Liver (tissue), 9 donors: Measurements from ENCODE around the gene DNMT1. TPM values are rescaled to one million over a fixed set of nuclear protein-coding genes. Genes with fewer than 3 reads are reported as not detected.

Source experiments
- DNase-seq: peaks from one replicate; pipeline ENCODE4 v3.0.0-alpha.2; 2017; ENCODE audit warnings: low spot score
- H3K27ac ChIP-seq, 2 donors: one replicate each; pipeline ENCODE4 v1.7.0; 2013; ENCODE audit warnings: inconsistent platforms in 2 of 2, low read length in 2 of 2, control low read depth in 1 of 2, low read depth in 1 of 2, mild to moderate bottlenecking in 1 of 2
- H3K27me3 ChIP-seq, 4 donors: one replicate each; pipeline versions ENCODE4 v1.6.1 to v1.7.0; 2013; ENCODE audit warnings: low read length in 3 of 4, inconsistent platforms in 1 of 4, mild to moderate bottlenecking in 1 of 4, moderate library complexity in 1 of 4; ENCODE audit not compliant: control insufficient read depth in 4 of 4, insufficient read depth in 4 of 4
- H3K36me3 ChIP-seq, 4 donors: one replicate each; pipeline versions ENCODE4 v1.6.1 to v1.7.0; 2013; ENCODE audit warnings: low read length in 3 of 4, mild to moderate bottlenecking in 3 of 4, low read depth in 1 of 4, moderate library complexity in 1 of 4; ENCODE audit not compliant: control insufficient read depth in 4 of 4, insufficient read depth in 3 of 4
- H3K4me1 ChIP-seq, 4 donors: one replicate each; pipeline versions ENCODE4 v1.6.1 to v1.7.0; 2013; ENCODE audit warnings: low read length in 3 of 4, mild to moderate bottlenecking in 3 of 4, moderate library complexity in 1 of 4; ENCODE audit not compliant: control insufficient read depth in 4 of 4, insufficient read depth in 4 of 4
- H3K4me3 ChIP-seq, 3 donors: one replicate each; pipeline versions ENCODE4 v1.6.1 to v1.7.0; 2013; ENCODE audit warnings: low read length in 3 of 3, control low read depth in 1 of 3, low read depth in 1 of 3, mild to moderate bottlenecking in 1 of 3
- H3K9ac ChIP-seq, 2 donors: one replicate each; pipeline ENCODE4 v1.7.0; 2013; ENCODE audit warnings: low read length in 2 of 2, mild to moderate bottlenecking in 2 of 2, moderate library complexity in 2 of 2, control low read depth in 1 of 2, low read depth in 1 of 2
- H3K9me3 ChIP-seq, 4 donors: one replicate each; pipeline versions ENCODE4 v1.6.1 to v1.7.0; 2013; ENCODE audit warnings: low read length in 3 of 4; ENCODE audit not compliant: control insufficient read depth in 4 of 4
- CTCF ChIP-seq: fragments of 150-350 bp; IDR thresholded peaks from 2 replicates; pipeline ENCODE4 v1.5.1; 2017; ENCODE audit warnings: improper control_type of control experiment, low read depth, low read length; ENCODE audit not compliant: missing input control
- EGR1 ChIP-seq, 2 donors: IDR thresholded peaks; 2 replicates each; pipeline ENCODE4 v1.6.1; 2016 to 2018; ENCODE audit warnings: antibody characterized with exemption in 2 of 2, low read depth in 2 of 2
- FOXA1 ChIP-seq: IDR thresholded peaks from 2 replicates; pipeline ENCODE4 v1.6.1; 2016; ENCODE audit warnings: antibody characterized with exemption
- FOXA2 ChIP-seq: IDR thresholded peaks from 2 replicates; pipeline ENCODE4 v1.6.1; 2016; ENCODE audit warnings: antibody characterized with exemption
- GABPA ChIP-seq, 2 donors: IDR thresholded peaks in 1 of 2; conservative IDR thresholded peaks in 1 of 2; 2 replicates each; pipeline ENCODE4 v1.6.1; 2016; ENCODE audit warnings: antibody characterized with exemption in 2 of 2, mild to moderate bottlenecking in 1 of 2, moderate library complexity in 1 of 2
- HNF4A ChIP-seq, 2 donors: conservative IDR thresholded peaks; 2 replicates each; pipeline ENCODE4 v1.6.1; 2016; ENCODE audit warnings: antibody characterized with exemption in 2 of 2, mild to moderate bottlenecking in 2 of 2
- HNF4G ChIP-seq: IDR thresholded peaks from 2 replicates; pipeline ENCODE4 v1.6.1; 2016; ENCODE audit warnings: antibody characterized with exemption
- JUND ChIP-seq, 2 donors: IDR thresholded peaks; 2 replicates each; pipeline ENCODE4 v1.6.1; 2016; ENCODE audit warnings: antibody characterized with exemption in 2 of 2
- NR2F2 ChIP-seq: IDR thresholded peaks from 2 replicates; pipeline ENCODE4 v1.6.1; 2016; ENCODE audit warnings: antibody characterized with exemption
- RAD21 ChIP-seq, 2 donors: IDR thresholded peaks; 2 replicates each; pipeline ENCODE4 v1.6.1; 2016; ENCODE audit warnings: antibody characterized with exemption in 2 of 2, mild to moderate bottlenecking in 2 of 2
- RXRA ChIP-seq, 2 donors: IDR thresholded peaks; 2 replicates each; pipeline ENCODE4 v1.6.1; 2017 to 2018; ENCODE audit warnings: antibody characterized with exemption in 2 of 2, mild to moderate bottlenecking in 1 of 2
- SP1 ChIP-seq: IDR thresholded peaks from 2 replicates; pipeline ENCODE4 v1.6.1; 2018; ENCODE audit warnings: antibody characterized with exemption, mild to moderate bottlenecking
- TAF1 ChIP-seq: conservative IDR thresholded peaks from 2 replicates; pipeline ENCODE4 v1.6.1; 2016; ENCODE audit warnings: antibody characterized with exemption, mild to moderate bottlenecking
- YY1 ChIP-seq: IDR thresholded peaks from 2 replicates; pipeline ENCODE4 v1.6.1; 2016; ENCODE audit warnings: antibody characterized with exemption, mild to moderate bottlenecking
- WGBS: extraction: QIAGEN DNeasy Blood & Tissue Kit; methylation state at CpG from one replicate; pipeline ENCODE4 v1.1.7; 2013; 5-methylcytosine and 5-hydroxymethylcytosine counted together
- polyA plus RNA-seq, 2 donors: library from polyadenylated mRNA; stranded (reverse) in 1 of 2; unstranded in 1 of 2; fragments of 200-250 nt in 1 of 2; fragments of >200 nt in 1 of 2; fragmentation: Nextera tagmentation in 1 of 2; extraction: Ambion mirVana in 1 of 2; gene quantifications; one replicate each; pipeline versions ENCODE4 v1.2.1 to v1.2.3, GENCODE V29; 2013 to 2015
- total RNA-seq, 2 donors: library from RNA; depleted of rRNA; stranded (reverse); fragments of >200 nt; gene quantifications; one replicate each; pipeline ENCODE4 v1.2.3, GENCODE V29; 2014
- TF ChIP-seq, protein P1 (sequence below): IDR thresholded peaks from 2 replicates; pipeline ENCODE4 v1.6.1; 2016; ENCODE audit warnings: antibody characterized with exemption
- TF ChIP-seq, protein P2 (sequence below): IDR thresholded peaks from 2 replicates; pipeline ENCODE4 v1.6.1; 2016; ENCODE audit warnings: antibody characterized with exemption
- donor health status: healthy.
- donor health status: healthy.
- donor health status: healthy.
- donor health status: healthy.
- donor health status: healthy.

Gene DNMT1
- total and polyA plus RNA-seq, 4 donors: 8.7 to 47.1 (median 20.0) TPM

GRCh38 chr19:10136936-10137335, 57.8 kb downstream of the DNMT1 start:
- Histone ChIP-seq H3K9ac (no peak overlapping the region), H3K36me3 (peaks cover 34 to 77% (median 38%) of the 10 kb centered on the region in 4 donors), H3K27me3 (no peaks in the 10 kb centered on the region), H3K4me3 (no peak overlapping the region), H3K4me1 (no peaks in the 10 kb centered on the region), H3K27ac (no peak overlapping the region), H3K9me3 (no peaks in the 10 kb centered on the region)
- 97% methylated on average over 14 of the region's 14 CpGs for WGBS
- no peak for DNase-seq
- no peak for TF ChIP-seq CTCF
- no peak for TF ChIP-seq YY1
- no peak for TF ChIP-seq RXRA (IDR thresholded peaks at IDR 0.05)
- TF ChIP-seq HNF4G: no peak
- TF ChIP-seq, protein P1, sequence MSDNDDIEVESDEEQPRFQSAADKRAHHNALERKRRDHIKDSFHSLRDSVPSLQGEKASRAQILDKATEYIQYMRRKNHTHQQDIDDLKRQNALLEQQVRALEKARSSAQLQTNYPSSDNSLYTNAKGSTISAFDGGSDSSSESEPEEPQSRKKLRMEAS: no peak
- no peak for TF ChIP-seq JUND (IDR thresholded peaks at IDR 0.05)
- no peak for TF ChIP-seq HNF4A (conservative IDR thresholded peaks at IDR 0.05)
- TF ChIP-seq GABPA (IDR thresholded peaks at IDR 0.05 in 1 of 2, conservative IDR thresholded peaks at IDR 0.05 in 1 of 2): no peak
- no peak for TF ChIP-seq NR2F2
- TF ChIP-seq FOXA1: no peak

- H3K9me3 ChIP-seq: no peaks in the 10 kb centered on the region
- WGBS: 94% methylated on average over 39 of the region's 39 CpGs
- no peaks in the 10 kb centered on the region for H3K4me1 ChIP-seq
- DNase-seq: no peak
- H3K36me3 ChIP-seq: peaks cover 24 to 65% (median 34%) of the 10 kb centered on the region in 4 donors
- TF ChIP-seq FOXA2 (no peak), RXRA (IDR thresholded peaks at IDR 0.05) (no peak), RAD21 (IDR thresholded peaks at IDR 0.05) (no peak), FOXA1 (no peak), EGR1 (IDR thresholded peaks at IDR 0.05; ENCODE audit: low read depth in 2 of 2) (no peak), TAF1 (no peak), SP1 (no peak)
- TF ChIP-seq, protein P2, sequence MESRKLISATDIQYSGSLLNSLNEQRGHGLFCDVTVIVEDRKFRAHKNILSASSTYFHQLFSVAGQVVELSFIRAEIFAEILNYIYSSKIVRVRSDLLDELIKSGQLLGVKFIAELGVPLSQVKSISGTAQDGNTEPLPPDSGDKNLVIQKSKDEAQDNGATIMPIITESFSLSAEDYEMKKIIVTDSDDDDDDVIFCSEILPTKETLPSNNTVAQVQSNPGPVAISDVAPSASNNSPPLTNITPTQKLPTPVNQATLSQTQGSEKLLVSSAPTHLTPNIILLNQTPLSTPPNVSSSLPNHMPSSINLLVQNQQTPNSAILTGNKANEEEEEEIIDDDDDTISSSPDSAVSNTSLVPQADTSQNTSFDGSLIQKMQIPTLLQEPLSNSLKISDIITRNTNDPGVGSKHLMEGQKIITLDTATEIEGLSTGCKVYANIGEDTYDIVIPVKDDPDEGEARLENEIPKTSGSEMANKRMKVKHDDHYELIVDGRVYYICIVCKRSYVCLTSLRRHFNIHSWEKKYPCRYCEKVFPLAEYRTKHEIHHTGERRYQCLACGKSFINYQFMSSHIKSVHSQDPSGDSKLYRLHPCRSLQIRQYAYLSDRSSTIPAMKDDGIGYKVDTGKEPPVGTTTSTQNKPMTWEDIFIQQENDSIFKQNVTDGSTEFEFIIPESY: no peak
- H3K27me3 ChIP-seq: no peaks in the 10 kb centered on the region
- no peak overlapping the region for H3K27ac ChIP-seq
- no peak overlapping the region for H3K4me3 ChIP-seq
- H3K9ac ChIP-seq: no peak overlapping the region
These were observed 59.0 kb downstream of the DNMT1 start for GRCh38 chr19:10135551-10136334.
